SJCRH30 (cell line): ENCODE data around the gene EIF1AY. TPM values are rescaled to one million over a fixed set of nuclear protein-coding genes. Genes with fewer than 3 reads are reported as not detected.

Experiments used
- DNase-seq, 2 experiments: peaks; one replicate each; pipeline ENCODE4 v3.0.0-alpha.2; 2015 to 2020
- H3K27ac ChIP-seq: fragments of 250-450 bp; sonication (Bioruptor Pico); 2 replicates; pipeline ENCODE4 v1.5.1; 2020; ENCODE audit warnings: mild to moderate bottlenecking, moderate library complexity
- H3K27me3 ChIP-seq: fragments of 250-450 bp; sonication (Bioruptor Pico); 2 replicates; pipeline ENCODE4 v1.5.1; 2020; ENCODE audit warnings: mild to moderate bottlenecking, moderate library complexity
- H3K36me3 ChIP-seq: fragments of 250-450 bp; sonication (Bioruptor Pico); 2 replicates; pipeline ENCODE4 v1.5.1; 2020; ENCODE audit warnings: mild to moderate bottlenecking, moderate library complexity
- H3K4me1 ChIP-seq: fragments of 250-450 bp; sonication (Bioruptor Pico); 2 replicates; pipeline ENCODE4 v1.5.1; 2020; ENCODE audit warnings: mild to moderate bottlenecking, moderate library complexity
- H3K4me3 ChIP-seq: fragments of 250-450 bp; sonication (Bioruptor Pico); 2 replicates; pipeline ENCODE4 v1.5.1; 2020; ENCODE audit warnings: mild to moderate bottlenecking, moderate library complexity
- H3K9me3 ChIP-seq: fragments of 250-450 bp; sonication (Bioruptor Pico); replicated peaks from 2 replicates; pipeline ENCODE4 v1.5.1; 2020; ENCODE audit warnings: mild to moderate bottlenecking, moderate library complexity
- total RNA-seq: library from RNA; depleted of rRNA; stranded (reverse); fragments of >200 nt; shearing (Covaris generic); gene quantifications from 2 replicates; pipeline ENCODE4 v1.2.3, GENCODE V29; 2014; rRNA removed

Gene EIF1AY
- total RNA-seq, 1 experiment from 2014 or later: not detected

DNA sequence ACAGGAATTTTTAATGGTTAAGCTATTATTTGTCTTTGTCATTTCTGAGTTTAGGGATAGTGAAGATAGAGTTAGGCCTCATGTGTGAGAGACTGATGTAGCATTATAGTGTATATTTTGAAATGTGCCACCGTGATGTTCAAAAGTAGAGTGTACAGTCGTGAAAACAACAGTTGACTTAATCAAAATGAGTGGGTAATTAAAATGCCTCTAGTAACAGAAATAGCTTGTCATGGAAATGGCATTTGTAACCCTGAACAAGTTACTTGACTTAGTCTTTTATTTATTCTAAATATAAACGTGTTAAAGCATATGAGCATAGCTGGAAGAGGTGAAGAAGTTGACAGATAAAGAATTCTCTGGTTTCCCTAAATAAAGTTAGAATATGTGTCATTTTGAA, 6.1 kb downstream of the EIF1AY start:
- Histone ChIP-seq H3K36me3 (no peaks in the 10 kb centered on the region), H3K4me3 (no peak overlapping the region), H3K9me3 (no peaks in the 10 kb centered on the region), H3K27ac (no peak overlapping the region), H3K27me3 (no peaks in the 10 kb centered on the region), H3K4me1 (no peaks in the 10 kb centered on the region)
- no peak for DNase-seq

DNA sequence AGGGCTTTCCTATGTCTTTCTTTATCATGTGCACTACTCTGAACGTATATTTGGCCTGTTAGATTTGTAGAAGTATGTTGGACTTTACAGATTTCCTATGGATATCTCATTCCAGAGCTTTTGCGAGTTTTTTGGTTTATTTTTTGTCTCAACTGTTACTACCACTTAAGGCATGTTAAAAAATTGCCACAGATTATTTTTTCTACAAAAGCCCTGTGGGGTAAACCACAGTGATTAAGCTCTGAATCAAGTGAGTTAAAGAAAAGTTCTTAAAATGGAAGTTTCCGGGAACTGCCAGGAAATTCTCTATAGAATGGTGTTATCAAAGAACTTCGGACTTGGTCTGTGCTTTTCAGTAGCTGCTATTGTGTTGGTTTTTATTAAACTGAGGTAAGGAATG, 10.6 kb downstream of the EIF1AY start:
- no peaks in the 10 kb centered on the region for H3K36me3 ChIP-seq
- DNase-seq: no peak
- no peak overlapping the region for H3K4me3 ChIP-seq
- H3K27me3 ChIP-seq: no peaks in the 10 kb centered on the region
- H3K9me3 ChIP-seq: no peaks in the 10 kb centered on the region
- no peak overlapping the region for H3K27ac ChIP-seq
- no peaks in the 10 kb centered on the region for H3K4me1 ChIP-seq

Other genes with a start within 250 kb of the EIF1AY start
- not detected in 2 replicates for gene RPS4Y2, start 180.3 kb downstream of the EIF1AY start, total RNA-seq